ENCODE data around the gene PLCG2.

DNA sequence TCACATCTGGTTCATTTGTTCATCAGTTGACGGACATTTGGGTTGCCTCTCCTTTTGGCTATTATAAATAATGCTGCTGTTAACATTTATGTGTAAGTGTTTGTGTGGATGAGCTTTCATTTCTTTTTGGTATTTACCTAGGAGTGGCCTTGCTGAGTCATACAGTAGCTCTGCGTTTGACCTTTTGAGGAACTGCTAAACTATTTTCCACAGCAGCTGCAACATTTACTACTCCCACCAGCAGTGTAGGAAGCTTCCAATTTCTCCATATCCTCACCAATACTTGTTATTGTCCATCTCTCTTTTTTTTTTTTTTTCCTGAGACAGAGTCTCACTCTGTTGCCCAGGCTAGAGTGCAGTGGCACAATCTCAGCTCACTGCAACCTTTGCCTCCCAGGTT is 20.7 kb upstream of the PLCG2 start:
- no peak for TF ChIP-seq EZH2phosphoT487 (IDR thresholded peaks at IDR 0.05; ENCODE audit: borderline replicate concordance, low read length)
- TF ChIP-seq, protein P1, sequence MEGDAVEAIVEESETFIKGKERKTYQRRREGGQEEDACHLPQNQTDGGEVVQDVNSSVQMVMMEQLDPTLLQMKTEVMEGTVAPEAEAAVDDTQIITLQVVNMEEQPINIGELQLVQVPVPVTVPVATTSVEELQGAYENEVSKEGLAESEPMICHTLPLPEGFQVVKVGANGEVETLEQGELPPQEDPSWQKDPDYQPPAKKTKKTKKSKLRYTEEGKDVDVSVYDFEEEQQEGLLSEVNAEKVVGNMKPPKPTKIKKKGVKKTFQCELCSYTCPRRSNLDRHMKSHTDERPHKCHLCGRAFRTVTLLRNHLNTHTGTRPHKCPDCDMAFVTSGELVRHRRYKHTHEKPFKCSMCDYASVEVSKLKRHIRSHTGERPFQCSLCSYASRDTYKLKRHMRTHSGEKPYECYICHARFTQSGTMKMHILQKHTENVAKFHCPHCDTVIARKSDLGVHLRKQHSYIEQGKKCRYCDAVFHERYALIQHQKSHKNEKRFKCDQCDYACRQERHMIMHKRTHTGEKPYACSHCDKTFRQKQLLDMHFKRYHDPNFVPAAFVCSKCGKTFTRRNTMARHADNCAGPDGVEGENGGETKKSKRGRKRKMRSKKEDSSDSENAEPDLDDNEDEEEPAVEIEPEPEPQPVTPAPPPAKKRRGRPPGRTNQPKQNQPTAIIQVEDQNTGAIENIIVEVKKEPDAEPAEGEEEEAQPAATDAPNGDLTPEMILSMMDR (conservative IDR thresholded peaks at IDR 0.05; ENCODE audit: low read depth, low read length): no peak
- TF ChIP-seq EZH2 (IDR thresholded peaks at IDR 0.05; ENCODE audit: low read length, unreplicated experiment): no peak
